CD4-positive, alpha-beta T cell treated with Interleukin-4 for 4 hours (primary cell): ENCODE data around the gene SERTAD2.
A peak's percentile ranks its signal among the peaks of the same experiment; 100 is the strongest.

Source experiments
- DNase-seq: peaks from one replicate; pipeline ENCODE4 v3.0.0-alpha.2; 2020

Gene SERTAD2

DNA sequence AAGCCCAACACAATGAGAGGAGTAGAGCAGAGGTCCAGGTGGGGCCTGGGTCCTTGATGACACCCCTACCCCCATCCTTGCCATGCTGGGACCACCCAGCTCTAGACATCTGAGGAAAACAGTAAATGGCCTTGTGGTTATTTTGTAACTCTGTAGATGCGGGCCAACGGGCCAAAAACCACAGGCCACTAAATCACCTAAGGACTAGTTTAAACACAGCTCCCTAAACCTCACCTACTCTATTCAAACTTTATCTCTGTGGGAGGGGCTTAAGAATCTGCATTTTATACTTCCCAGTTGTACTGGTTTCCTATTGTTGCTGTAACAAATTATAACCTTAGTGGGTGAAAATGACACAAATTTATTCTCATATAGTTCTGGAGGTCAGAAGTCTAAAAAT is 19.0 kb upstream of the SERTAD2 start:
- no peak for DNase-seq

DNA sequence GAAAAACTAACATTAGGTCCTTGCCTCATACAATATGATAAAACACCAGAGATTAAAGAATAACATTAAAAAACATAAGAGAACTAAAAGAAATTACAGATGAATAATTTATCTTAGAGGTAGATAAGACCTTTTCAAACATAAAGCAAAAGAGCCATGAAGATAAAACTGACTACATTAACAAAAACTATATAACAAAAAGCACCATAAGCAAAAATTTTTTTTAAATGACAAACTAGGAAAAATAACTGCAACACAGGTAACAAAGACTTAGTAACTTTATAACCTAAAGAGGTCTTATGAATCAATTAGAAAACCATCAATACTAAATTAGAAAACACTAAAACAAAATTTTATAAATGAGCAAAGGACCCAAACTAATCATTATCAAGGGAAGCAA is 16.3 kb upstream of the SERTAD2 start:
- DNase-seq: no peak

DNA sequence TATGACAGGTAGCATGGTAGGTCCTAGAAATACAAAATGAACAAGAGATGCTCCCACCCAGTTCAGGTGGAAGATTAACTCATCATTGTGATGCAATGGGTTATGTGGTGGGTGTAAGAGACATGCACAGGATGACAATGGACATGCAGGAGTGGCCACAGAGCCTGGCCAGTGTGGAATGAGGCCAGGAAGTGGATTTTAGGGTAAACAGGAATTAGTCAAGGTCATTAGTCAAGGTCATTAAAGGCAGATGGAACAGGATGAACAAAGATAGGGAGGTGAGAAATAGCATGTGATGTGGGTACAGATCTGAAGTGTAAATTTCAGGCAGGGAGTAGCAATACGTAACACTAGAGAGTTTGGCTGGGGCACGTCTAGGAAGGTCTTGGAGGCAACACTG is 15.6 kb upstream of the SERTAD2 start:
- DNase-seq: no peak

DNA sequence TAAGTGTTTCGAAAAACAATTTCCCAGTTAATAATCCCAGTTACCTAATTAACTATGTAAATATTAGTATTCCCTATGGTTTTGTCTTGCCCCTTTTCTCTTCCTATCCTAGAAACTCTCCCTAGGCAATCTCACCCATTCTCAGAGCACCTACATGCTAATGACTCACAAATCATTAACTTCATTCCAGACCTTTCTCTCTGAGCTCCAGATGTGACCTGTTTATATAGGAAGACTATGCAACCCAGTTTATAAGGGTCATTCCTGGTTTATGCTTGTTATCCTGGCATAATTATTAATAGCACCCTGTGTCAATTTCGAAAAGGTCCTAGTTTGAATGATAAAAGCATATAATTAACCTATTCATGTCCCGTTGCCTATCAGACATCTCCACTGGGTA is 14.8 kb upstream of the SERTAD2 start:
- DNase-seq: no peak

DNA sequence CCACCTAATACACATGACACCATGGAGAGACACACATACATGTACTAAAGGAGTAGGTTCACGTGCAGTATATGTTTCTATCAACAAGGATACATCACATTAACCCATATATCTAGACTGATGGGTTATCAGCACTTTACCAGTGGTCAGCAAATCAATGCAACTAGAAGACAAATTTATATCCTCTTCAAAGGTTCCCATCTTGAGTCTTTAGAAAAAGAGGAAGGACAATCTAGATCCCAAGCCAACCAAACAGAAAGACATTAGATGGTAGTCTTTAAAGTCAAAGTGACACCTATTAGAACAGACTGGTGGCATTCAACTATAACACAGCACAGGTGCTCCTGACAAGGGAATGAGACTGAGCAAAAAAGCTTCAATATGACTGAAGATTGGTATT is 13.8 kb upstream of the SERTAD2 start:
- DNase-seq: no peak

DNA sequence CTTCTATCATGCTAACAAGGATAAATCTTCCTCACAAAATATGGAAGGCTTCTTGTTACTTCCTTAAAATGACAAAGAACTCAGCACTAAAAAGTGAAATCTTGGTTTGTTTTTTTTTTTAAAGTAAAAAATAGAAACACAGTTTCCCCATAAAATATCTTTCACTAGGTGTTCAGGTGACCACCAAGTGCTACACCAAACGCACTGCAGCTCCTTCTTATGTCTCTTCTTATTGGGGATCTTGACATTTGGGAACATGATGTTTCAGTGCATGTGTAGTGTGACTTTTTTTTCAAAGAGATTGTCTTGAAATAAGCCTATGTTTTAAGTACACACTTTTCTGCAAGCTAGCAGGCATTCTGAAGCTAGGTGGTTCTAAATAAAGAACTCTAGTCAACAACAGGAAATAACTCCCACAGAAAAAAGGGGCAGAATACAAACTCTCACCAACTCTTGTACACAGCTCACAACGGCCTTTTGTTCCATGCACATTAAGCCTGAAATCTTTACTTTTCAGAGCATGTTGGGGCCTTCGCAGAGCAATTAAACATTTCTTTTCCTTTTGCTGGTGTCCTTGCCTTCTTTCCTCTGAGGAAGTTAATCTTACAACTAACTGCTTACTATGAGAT is 13.2 kb upstream of the SERTAD2 start:
- no peak for DNase-seq

DNA sequence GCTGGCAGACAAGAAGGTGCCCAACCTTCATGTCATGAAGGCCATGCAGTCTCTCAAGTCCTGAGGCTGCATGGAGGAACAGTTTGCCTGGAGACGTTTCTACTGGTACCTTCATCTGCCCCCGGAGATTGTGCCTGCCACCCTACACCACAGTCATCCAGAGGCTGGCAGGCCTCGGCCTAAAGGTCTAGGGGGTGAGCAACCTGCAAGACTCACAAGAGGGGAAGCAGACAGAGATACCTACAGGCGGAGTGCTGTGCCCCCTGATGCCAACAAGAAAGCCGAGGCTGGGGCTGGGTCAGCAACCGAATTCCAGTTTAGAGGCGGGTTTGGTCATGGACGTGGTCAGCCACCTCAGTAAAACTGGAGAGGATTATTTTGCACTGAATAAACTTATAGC is 12.0 kb upstream of the SERTAD2 start:
- DNase-seq: no peak

DNA sequence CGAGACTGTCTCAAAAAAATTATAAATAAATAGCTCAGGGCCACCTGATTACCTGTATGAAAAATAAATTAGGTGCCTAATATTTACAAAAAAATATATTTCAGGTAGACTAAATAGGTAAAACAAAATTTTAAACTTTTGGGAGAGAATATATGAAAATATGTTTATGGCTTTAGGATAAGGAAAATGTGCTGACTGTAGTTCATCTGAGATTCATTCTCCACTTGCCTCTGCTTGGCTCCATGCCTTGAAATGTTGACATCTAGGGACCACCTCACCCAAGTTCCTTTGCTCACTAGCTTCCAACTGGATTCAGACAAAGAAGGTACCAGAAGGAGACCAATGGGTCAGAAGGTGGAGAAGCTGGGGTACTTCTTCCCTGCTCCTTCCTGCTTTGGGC is 9.7 kb upstream of the SERTAD2 start:
- DNase-seq: no peak

DNA sequence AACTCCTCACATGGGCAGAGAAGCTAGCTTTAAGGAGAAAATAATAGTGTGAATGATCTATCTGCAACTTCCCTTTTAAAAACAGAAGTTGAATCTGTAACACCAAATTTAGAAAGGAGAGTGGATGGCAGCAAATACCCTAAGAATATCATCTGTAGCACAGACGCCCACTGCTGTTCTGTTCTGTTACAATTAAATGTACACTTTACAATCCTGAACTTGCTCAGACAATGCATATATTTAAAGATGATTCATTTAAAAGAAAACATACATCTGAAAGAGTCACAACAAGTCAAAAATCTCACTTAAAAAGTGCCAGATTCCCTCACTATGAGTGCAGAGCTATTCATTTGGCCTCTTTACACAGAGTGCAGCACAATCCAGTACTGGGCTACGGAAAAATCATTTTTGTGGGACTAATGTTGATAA is 8.0 kb upstream of the SERTAD2 start:
- DNase-seq: no peak

DNA sequence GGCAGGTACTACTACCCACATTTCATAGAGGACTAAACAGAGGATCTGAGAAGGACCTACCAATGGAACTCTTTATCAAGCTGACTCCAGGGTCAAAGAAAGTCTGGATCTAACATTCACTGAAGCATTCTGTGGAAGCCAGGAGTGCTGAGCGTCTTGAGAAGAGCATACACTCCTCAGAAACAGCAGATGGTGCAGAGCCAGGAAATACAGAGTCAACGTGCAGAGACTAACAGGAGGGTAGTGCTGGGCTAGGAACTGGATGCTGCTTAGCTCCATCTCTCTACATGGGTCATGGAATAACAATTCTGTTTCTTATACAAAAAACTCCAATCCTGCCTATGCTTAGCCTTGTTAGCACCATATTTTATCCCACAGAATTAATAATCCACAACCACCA is 5.5 kb upstream of the SERTAD2 start:
- DNase-seq: no peak

DNA sequence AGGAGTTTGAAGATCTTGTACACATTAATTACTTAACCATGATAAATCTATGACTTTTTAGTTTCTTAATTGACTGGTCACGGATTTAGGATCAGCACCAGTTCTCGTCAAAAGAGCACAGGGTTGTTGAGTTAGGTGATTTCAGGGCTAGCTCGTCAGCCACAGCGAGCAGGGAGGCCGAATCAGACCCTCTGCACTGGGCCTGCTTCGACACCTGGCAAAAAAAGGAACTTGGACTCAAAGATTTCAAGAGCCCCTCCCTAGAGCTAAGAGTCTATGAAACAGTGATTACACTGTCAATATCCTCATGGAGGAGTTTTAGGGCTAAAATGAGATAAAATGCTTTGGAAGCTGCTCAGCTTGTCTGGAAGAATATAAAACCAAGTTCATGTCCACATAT is 4.6 kb upstream of the SERTAD2 start:
- DNase-seq: no peak

DNA sequence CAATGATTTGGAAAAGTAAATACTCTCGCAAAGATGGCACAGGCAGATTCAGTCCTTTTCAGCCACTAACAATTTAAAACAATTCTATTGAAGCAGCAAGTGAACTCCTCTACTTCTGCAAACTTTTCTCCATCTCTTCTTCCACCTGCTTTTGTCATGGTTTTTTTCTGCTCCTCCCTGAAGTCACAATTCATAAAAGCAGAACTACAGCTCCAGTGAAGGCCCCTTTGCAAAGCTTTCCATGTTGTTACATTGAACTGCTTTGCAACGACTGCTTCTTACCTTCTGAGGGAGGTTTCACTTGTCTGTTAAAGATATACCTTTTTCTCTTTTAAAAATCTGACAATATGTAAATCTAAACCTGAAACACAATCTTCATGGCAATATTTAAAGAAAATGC is 3.7 kb upstream of the SERTAD2 start:
- no peak for DNase-seq

DNA sequence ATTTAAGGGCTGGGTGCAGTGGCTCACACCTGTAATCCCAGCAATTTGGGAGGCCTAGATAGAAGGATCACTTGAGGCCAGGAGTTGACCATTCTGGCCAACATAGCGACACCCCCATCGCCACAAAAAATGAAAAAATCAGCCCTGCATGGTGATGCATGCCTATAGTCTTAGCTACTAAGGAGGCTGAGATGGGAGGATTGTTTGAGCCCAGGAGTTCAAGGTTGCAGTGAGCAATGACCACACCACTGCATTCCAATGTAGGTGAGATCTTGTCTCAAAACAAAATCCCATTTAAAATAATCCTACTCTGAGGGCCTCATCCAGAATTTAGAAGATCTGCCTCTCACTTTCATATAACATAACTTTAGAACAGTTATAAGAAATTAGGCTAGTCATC is 2.7 kb upstream of the SERTAD2 start:
- DNase-seq: no peak

DNA sequence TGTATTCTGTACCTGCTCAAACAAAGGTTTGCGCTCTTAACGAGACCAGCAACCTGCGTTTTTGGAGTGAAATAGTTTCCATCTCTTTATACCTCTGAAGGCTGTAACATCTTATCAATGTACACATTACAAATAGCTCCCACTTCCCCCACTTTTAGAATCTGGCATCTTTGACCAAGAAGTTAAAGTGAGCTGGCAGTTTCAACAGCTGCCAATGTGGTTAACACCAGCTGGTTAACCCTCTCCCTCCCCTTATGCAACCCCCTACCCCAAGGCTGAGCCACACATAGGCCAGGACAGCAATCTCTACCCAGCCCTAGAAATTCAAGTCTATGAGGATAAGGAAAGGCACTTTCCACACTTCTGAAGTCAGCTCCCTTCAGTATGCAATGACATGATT is 2.2 kb upstream of the SERTAD2 start:
- DNase-seq: no peak

DNA sequence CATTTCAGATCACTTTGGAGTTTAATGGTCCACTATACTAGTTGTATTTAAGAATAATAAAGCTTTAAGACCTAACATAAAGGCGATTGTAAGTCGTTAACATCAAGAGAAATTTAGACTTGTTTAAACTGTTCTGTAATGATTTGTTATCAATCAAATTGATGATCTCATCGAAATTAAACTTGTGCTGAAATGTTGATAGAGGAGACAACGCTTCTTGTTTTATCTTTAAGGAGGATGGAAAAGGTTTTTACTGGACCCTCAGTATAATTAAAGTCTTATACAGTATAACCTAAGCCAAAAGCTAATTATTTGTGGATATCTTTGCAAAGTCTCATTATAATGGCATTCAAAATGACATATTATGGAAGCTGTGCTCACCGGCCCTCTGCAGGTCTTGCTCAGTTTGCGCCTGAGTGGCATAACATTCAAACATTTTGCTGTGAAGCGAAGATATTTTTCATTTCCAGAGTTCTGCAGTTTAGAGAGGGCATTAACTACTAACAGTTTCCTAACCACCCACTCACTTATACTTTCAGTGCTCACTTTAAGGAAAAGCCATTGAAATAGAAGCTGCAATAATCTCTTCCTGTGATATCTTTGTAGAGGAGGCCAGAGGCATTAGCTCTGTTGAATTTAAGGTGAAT is 1.4 kb upstream of the SERTAD2 start:
- no peak for DNase-seq

DNA sequence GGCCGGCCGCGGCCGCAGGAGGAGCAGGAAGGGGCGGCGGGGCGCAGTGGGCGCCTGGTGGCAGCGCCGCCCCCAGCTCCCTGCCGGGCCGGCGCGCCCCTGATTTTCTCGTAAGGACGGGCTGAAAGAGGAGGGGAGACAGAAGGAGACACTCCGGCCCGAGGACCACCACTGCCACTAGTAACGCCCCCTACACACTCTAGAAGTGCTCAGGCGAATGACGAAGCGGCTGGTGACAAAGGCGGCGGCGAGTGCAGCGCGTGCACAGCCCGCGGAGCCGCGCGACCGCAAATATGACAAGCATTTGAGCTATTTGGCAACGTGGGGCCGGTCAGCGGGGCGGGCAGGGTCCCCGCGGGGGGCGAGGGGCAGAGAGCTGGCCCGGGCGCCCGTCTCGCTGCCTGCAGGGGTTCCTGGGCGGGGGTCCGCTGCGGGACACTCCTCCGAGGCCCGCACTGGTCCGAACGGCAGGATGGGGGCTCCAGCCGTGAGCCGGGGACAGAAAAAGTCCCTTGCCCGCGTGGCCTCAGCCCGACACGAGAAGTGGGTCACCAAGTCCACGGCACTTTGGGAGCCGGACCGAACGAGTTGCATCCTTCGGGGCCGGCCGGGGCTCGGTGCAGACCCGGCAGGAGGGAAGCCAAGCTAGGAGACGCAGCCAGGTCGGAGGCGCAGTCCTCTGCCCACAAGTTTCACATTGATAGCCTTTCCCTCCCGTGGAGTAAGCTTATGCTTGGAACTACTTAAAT is 524 bp upstream of the SERTAD2 start:
- DNase-seq: peak; percentile 78

DNA sequence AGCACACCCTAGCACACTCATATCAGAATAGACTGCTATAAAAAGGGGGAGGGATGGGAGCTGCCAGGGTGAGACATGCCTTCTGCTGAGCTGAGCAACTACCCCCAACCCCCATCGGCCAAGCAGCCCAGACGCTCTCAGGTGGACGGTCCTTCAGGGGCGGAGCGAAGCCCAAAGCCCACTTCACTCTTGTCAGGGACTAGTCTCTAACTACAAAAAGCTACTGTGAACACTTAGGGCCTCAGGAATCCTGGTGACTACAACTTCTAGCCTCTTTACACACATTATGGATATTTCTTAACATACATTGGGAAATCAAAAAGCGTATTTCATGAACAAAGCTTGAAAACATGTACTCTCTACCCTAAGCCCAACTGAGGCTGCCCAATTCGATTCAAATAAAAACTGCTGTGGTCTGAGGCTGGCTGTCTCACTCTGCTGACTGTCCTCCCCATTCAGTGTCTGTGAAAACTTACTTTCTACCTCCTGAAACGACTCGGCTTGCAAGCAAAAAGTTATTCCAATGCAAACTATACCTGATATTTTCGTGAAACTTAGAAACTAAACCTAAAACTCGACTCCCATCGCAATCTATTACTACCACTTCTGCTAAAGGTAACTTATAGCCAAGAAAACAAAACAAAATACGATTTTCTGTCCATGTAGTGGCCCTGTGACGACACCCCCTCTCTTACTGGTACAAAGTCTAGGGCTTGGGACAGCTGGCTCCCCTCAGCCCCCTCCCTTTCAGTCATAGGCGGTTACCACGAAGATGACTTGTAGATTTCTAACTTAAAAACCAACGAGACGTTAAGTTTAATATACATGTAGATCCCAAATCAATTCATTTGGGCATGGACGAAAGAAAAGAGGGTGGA is 1.2 kb downstream of the SERTAD2 start:
- DNase-seq: no peak

DNA sequence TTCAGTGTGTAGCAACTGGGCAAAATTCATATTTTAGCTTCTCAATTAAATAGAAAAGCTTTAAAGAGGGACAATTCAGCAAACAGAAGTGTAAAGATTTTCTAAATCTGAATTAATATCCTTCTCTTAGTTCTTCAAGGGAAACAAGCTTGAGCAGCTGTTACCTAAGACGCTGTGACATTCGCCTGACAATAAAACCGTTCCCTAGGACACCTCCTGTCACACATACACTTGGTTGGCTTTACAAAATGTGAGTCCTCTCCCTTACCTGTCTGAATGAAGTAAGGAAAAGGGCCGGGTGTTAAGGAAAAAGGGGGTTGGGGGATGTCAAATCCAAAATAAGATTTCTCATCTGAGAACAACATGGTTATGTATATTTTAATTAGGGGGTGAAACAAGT is 2.1 kb downstream of the SERTAD2 start:
- DNase-seq: no peak

DNA sequence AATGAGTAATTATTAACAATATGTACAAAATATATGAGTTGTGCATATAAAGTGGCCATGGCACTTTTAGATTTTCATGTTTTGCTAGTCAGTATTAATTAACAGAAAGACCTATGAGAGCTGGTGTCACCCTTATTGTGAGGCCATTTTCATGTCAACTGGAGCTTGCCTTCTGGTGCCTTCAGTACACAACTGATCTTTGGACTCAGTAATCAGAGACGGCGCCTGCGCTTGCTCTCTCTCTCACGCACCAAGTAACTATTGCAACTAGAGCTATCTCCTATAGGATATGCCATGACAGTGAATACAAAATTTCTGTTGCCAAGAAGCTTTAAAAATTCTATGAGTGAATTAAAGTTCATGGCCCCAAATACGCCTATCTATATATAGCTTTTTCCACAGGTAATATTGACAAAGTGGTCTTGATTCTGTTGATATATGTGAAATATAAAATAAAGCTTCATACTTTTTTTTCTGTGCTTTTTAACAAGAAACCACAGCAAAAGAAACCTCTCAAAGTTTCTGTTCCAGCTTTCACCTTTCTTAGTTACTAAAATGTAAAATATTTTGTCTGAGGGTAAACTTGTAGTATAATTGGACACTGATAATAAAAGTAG is 2.9 kb downstream of the SERTAD2 start:
- no peak for DNase-seq

DNA sequence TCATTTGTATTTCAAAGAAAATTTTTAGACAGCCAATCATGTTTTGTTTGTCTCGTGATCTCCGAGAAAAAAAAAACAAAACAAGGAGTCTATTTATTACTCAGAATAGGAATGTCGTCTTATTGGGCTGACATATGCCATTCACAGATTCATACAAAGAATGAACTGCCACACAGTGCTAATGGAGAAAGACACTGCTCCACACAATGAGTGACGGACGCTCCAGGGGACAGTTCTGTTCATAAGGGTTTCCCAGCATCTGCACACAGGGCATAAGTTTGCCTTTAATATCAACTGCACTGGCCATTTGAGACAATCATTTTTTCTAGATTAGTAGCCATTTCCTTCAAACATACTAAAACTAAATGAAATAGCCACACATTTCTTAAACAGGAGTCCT is 3.4 kb downstream of the SERTAD2 start:
- DNase-seq: no peak

DNA sequence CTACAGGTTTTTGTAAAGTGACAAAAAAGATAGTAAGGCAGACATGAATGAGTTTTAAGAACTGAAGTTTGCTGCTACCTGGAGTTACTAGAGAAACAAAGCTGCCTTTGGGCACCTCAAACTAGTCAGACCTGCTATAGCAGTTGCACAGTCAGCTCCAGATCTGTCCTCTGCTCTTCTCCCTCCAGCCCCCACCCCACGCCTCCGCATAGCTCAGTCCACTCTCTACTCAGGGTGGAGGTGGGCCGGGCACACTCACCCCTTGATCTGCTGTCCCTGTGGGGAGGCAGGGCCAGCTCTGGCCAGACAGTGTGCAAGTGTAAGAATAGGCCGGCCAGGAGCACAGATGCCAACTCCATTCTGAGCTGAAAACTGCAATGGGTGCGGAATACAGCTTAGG is 4.1 kb downstream of the SERTAD2 start:
- no peak for DNase-seq

DNA sequence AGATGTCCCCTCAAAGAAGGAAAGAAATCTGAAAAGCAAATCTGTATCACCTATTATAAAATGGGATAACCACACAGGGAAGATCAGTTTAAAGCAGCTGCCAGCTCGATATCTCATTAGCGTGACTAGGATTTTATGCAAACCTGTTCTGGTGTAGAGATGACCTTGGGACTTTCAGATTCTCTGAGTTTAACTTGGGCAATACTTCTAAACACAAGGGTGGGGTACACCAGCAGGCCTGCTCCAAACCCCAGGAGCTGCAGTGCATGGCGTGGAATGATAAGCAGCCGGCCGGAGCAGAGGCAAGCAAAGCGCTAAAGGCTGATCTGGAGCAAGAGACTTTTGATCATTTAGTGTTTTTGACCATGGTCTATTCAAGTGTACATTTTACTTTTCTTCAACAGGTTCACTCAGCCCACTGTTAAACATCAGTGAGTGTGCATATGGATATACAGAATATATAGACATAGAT is 4.7 kb downstream of the SERTAD2 start:
- DNase-seq: no peak
